Skin of body (tissue), 2 donors: Measurements from ENCODE around the gene CHST8. TPM values are rescaled to one million over a fixed set of nuclear protein-coding genes. Genes with fewer than 3 reads are reported as not detected.
"Not testable (repeated sequence)": the region's sequence is repeated elsewhere in the genome, so short reads cannot be mapped to it uniquely, and the experiment has no call there.

Source experiments
- DNase-seq: peaks from one replicate; lab custom pipeline; 2025; lab: John Stamatoyannopoulos, UW
- total RNA-seq: library from RNA; depleted of rRNA; stranded (reverse); fragments of >200 nt; gene quantifications from one replicate; pipeline ENCODE4 v1.2.3, GENCODE V29; 2014

CHST8 gene
- total RNA-seq, 1 donor from 2014 or later: 0.39 TPM

DNA sequence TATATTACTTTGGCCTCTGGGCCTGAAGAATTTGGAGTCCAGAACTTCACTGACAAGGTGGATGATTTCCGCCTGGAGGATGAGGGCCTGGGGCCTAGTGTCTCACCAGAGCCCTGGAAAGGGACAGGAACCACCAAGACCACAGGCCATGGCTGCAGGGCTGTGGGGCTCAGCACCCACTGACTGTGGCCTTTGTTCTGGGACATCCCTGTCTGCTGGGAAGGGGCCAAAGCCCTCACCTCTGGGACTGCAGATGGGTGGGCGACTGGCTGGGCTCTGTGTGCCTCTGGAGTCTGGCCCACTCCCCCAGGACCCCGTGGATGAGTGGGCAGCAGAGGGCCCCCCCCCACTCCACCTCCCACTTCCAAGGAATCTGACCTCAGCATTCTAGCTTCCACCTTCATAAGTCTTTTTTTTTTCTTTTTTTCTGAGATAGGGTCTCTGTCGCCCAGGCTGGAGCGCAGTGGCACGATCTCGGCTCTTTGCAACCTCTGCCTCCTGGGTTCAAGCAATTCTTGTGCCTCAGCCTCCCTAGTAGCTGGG, 20.3 kb downstream of the CHST8 start:
- no peak for DNase-seq

GRCh38 chr19:33644284-33644836, 22.6 kb downstream of the CHST8 start:
- DNase-seq: no peak

GRCh38 chr19:33646306-33646705, 24.6 kb downstream of the CHST8 start:
- DNase-seq: no peak

DNA sequence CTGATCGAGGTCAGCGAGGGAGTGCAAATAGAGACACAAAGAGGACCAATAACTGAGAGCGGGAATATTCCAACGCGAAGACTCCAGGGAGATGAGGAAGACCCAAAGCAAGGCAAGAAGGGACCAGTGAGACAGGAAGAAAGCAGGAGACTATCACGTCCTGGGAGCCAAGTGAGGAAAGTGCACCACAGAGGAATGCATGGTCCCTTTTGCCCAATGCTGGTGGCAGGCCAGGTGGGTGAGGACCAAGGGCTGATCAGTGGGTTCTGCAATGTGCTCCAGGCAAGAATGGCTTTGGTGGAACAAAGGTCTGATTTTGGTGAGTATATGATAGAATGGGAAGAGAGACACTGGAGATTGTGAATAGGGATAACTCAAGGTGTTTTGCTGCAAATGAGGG, 25.4 kb downstream of the CHST8 start:
- no peak for DNase-seq

- no peak for DNase-seq
Observed at GRCh38 chr19:33649627-33650305, 28.0 kb downstream of the CHST8 start.

DNA sequence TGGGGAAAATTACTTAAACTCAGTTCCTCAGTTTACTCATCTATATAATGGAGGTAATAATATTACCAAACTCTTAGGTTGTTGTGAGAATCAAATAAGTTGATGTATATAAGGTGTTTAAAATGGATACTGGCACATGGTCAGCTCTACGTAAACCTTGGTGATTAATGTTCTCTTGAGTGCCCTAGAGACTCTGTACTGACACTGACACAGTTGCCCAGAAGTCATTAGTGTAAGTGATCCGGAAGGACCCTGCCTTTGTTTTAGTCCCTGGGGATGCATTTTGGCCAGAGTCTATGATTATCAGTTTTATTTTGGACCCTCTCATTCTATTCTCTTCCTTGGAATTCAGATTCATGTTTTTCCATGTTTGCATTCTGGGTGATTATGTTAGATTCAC, 31.9 kb downstream of the CHST8 start:
- DNase-seq: no peak

GRCh38 chr19:33654840-33655508, 33.2 kb downstream of the CHST8 start:
- no peak for DNase-seq

GRCh38 chr19:33659835-33660234, 38.1 kb downstream of the CHST8 start:
- DNase-seq: no peak

DNA sequence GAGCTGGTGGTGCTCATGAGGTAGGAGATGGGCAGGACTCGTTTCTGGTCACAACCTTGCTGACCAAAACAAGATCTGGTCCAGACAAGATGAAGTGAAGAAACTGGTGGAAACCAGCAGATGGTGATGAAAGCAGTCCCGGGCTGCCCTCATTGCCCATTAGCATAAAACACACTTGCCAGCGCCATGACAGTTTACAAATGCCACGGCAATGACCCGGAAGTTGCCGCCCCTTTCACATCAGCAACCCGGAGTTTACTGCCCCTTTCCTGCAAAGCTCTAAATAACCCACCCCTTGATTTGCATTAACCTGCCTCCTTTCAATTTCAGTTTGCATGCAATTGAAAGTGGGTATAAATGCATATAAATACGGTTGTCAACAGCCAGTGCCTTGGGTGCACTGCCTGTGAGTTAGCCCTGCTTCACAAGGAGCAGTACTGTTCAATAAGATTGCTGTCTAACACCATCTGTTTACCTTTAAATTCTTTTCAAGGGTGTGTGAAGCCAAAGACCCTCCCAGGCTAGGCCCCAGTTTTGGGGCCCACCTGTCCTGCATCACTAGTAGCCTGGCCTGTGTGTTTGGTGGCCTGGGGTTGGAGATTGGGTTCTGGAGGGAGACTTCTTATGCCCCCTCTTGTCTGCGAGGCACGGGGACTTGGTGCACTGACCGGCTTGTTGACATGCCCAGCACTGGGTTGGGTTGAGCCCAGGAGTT, 38.8 kb downstream of the CHST8 start:
- no peak for DNase-seq

GRCh38 chr19:33661336-33661735, 39.6 kb downstream of the CHST8 start:
- no peak for DNase-seq

DNA sequence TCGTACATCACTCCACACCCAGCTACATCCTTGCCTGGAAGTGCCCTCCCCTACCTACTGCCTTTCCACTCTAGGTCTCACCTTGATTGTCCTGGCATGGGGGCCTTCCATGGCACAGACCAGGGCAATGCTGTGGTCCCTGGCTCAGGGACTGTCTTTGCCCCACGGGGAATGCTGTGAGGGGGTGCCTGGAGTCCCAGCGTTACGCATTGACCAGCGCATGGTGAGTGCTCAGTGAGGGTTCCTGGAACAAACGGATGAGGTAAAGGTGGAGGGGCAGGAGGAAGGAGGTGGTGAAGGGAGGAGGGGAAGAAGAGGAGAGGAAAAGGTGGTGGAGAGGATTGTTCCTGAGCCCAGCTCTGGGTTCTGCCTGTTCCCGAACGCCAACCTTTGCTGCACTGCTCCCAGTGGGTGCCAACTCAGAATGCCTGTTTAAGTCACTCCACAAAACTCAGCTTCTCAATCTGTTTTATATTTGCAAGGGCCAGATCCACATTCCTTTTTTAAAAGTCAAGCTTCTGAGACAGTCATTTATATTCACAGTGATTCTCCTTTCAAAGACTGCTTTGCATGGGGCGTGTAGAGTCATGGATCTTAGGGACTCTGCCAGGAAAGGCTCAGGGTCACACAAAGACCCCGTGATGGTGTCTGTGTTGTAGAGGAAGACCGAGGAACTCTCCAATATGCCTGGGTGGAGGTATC, 40.8 kb downstream of the CHST8 start:
- DNase-seq: no peak

DNA sequence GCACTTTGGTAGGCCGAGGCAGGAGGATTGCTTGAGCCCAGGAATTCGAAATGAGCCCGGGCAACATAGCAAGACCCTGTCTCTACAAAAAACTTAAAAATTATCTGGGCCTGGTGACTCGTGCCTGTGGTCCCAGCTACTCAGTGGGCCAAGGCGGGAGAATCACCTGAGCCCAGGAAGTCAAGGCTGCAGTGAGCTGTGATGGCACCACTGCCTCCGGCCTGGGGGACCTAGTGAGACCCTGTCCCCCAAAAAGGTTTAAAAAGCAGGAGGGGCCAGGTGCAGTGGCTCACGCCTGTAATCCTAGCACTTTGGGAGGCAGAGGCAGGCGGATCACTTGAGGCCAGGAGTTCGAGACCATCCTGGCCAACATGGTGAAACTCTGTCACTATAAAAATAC, 41.6 kb downstream of the CHST8 start:
- DNase-seq: not testable (repeated sequence)

- no peak for DNase-seq
Observed at GRCh38 chr19:33664744-33665143, 43.0 kb downstream of the CHST8 start.

DNA sequence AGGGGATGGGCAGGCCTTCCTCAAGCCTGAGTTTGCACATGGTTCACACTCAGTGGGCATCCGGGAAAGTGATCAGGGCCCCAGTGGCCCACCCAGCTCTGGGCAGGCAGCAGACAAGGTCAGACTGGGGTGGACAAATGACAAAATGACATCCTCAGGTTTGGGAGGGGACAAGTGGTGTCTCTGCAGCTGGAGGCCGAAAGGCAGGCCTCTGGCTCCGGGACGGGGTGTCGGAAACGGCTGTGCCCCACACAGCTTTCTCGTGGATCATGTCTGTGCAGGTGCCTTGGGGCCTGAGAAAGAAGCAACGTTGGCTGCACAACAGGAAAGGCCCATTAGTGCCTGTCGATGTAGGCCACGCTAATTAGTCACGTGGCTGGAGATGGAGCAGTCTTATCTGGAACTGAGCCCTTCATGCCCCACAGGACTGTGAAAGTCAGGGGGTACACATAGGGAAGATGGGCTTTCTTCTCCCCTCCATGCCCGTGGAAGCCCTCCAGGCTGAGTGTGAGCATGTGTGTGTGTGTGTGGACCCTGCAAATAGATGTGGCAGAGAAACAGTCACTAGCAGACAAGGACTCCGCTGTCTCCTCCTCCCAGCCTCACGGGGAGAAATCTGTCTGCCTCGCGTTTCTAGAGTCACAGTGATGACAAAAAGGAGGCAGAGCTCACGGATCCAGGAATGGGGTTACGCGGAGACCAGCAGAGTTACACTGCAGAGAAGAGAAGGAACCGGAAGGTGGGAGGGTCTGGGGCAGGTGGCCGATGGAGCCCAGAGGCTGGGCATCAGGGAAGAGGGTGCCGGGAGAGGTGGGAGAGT, 44.2 kb downstream of the CHST8 start:
- no peak for DNase-seq

- DNase-seq: no peak
Observed at GRCh38 chr19:33667141-33667650, 45.4 kb downstream of the CHST8 start.

DNA sequence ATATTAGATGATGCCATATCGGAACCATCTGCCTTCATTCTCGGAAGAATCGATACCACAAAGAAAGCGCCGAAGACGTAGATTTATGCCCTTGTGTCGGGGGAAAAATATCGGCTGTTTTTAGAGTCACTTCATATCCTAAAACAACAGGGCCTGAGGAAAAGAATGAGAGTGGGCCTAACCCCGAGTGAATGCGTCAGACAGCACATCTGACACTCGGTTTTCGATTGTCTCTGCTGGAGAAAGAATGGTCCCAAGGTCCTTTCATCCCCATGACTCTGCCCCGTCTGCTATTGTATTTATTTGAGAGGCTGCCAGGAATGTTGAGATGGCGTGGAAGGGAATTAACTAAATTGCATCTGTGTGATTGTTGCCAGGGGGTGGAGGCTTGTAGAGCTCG, 46.1 kb downstream of the CHST8 start:
- no peak for DNase-seq

- DNase-seq: no peak
Observed at GRCh38 chr19:33668968-33669367, 47.2 kb downstream of the CHST8 start.

DNA sequence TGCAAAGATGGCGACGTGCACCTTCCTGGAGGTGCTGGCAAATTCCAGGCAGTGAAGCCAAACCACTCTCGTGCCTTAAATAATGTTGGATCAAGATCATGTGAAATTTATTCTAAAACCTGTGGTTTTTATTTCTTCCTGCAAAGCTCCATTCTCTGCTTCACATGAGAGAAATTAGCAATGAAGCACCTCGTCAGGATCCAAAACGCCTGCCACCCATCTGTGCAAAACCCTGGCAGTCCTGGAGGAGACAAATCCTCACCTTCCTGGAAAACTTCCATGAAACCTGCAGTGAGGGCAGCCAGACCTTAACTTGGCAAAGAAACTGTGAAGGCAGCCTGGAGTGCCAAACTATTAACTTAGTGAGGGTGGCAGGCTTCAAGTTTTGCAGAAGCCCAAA, 47.6 kb downstream of the CHST8 start:
- no peak for DNase-seq

GRCh38 chr19:33670398-33670797, 48.6 kb downstream of the CHST8 start:
- no peak for DNase-seq

GRCh38 chr19:33671211-33671610, 49.5 kb downstream of the CHST8 start:
- DNase-seq: no peak
